GM23338 (cell line): ENCODE data around the gene IRF2.

ENCODE experiments used
- CREB1 ChIP-seq: fragments of 250-450 bp; sonication (Bioruptor Pico); IDR thresholded peaks from 2 replicates; pipeline ENCODE4 v1.5.0; 2020; ENCODE audit warnings: low read depth, mild to moderate bottlenecking, moderate library complexity
- ETS1 ChIP-seq: IDR thresholded peaks from 2 replicates; pipeline ENCODE4 v1.6.1; 2016; ENCODE audit warnings: antibody characterized with exemption
- EZH2 ChIP-seq: fragments of 200-600 bp; sonication (generic); IDR thresholded peaks from one replicate; pipeline ENCODE4 v1.8.0; 2017; ENCODE audit warnings: antibody characterized with exemption, mild to moderate bottlenecking, low read depth; ENCODE audit not compliant: unreplicated experiment
- EZH2phosphoT487 ChIP-seq: fragments of 200-600 bp; sonication (generic); IDR thresholded peaks from one replicate; pipeline ENCODE4 v1.8.1; 2018; ENCODE audit warnings: antibody characterized with exemption; ENCODE audit not compliant: unreplicated experiment
- JUNB ChIP-seq: IDR thresholded peaks from one replicate; pipeline ENCODE4 v1.6.1; 2016; ENCODE audit warnings: antibody characterized with exemption; ENCODE audit not compliant: unreplicated experiment
- NANOG ChIP-seq: IDR thresholded peaks from 2 replicates; pipeline ENCODE4 v1.6.1; 2016; ENCODE audit warnings: antibody characterized with exemption, borderline replicate concordance
- POLR2AphosphoS5 ChIP-seq: IDR thresholded peaks from 2 replicates; pipeline ENCODE4 v1.6.1; 2016; ENCODE audit warnings: antibody characterized with exemption, low read depth
- STAT1 ChIP-seq: IDR thresholded peaks from one replicate; pipeline ENCODE4 v1.6.1; 2016; ENCODE audit warnings: antibody characterized with exemption; ENCODE audit not compliant: unreplicated experiment
- ZNF114 ChIP-seq: fragments of 250-450 bp; sonication (Bioruptor Pico); IDR thresholded peaks from 2 replicates; pipeline ENCODE4 v1.5.0; 2020; ENCODE audit warnings: mild to moderate bottlenecking, moderate library complexity
- ZNF331 ChIP-seq: fragments of 250-450 bp; sonication (Bioruptor Pico); IDR thresholded peaks from 2 replicates; pipeline ENCODE4 v1.5.0; 2020; ENCODE audit warnings: low read depth, mild to moderate bottlenecking, moderate library complexity
- ZNF462 ChIP-seq: fragments of 250-450 bp; sonication (Bioruptor Pico); IDR thresholded peaks from 2 replicates; pipeline ENCODE4 v1.5.0; 2020; ENCODE audit warnings: mild to moderate bottlenecking, moderate library complexity
- TF ChIP-seq, protein P1 (sequence below), 2 experiments: fragments of 200-600 bp in 1 of 2; sonication (generic) in 1 of 2; conservative IDR thresholded peaks; 2 replicates each; pipeline versions ENCODE4 v1.5.1 to v1.6.1; 2016 to 2017; ENCODE audit warnings: antibody characterized with exemption in 2 of 2, low read depth in 2 of 2, mild to moderate bottlenecking in 2 of 2, moderate library complexity in 1 of 2
- TF ChIP-seq, protein P2 (sequence below): IDR thresholded peaks from one replicate; pipeline ENCODE4 v1.6.1; 2018; ENCODE audit warnings: antibody characterized with exemption; ENCODE audit not compliant: unreplicated experiment

DNA sequence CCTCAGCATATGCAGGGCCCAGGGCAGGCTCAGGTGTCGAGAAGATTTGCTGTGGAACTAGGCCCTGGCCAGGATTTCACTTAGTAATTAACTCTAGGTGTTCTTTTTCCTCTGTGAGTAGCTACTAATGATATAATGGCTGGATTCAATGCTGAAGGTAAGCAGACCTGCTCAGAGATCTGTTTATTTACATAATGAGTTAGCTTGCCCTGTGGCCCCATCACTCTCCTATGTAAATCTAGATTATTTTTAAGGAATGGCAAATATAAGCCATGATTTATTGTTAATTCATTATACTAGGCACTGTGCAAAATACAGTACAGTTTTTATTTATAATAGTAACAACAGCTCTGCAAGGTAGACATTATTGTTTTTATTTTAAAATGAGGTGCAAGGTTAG is 117.2 kb downstream of the IRF2 start:
- TF ChIP-seq, protein P1, sequence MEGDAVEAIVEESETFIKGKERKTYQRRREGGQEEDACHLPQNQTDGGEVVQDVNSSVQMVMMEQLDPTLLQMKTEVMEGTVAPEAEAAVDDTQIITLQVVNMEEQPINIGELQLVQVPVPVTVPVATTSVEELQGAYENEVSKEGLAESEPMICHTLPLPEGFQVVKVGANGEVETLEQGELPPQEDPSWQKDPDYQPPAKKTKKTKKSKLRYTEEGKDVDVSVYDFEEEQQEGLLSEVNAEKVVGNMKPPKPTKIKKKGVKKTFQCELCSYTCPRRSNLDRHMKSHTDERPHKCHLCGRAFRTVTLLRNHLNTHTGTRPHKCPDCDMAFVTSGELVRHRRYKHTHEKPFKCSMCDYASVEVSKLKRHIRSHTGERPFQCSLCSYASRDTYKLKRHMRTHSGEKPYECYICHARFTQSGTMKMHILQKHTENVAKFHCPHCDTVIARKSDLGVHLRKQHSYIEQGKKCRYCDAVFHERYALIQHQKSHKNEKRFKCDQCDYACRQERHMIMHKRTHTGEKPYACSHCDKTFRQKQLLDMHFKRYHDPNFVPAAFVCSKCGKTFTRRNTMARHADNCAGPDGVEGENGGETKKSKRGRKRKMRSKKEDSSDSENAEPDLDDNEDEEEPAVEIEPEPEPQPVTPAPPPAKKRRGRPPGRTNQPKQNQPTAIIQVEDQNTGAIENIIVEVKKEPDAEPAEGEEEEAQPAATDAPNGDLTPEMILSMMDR (conservative IDR thresholded peaks at IDR 0.05; ENCODE audit: low read depth in 2 of 2): no peak
- TF ChIP-seq EZH2phosphoT487: no peak
- no peak for TF ChIP-seq ETS1
- TF ChIP-seq, protein P2, sequence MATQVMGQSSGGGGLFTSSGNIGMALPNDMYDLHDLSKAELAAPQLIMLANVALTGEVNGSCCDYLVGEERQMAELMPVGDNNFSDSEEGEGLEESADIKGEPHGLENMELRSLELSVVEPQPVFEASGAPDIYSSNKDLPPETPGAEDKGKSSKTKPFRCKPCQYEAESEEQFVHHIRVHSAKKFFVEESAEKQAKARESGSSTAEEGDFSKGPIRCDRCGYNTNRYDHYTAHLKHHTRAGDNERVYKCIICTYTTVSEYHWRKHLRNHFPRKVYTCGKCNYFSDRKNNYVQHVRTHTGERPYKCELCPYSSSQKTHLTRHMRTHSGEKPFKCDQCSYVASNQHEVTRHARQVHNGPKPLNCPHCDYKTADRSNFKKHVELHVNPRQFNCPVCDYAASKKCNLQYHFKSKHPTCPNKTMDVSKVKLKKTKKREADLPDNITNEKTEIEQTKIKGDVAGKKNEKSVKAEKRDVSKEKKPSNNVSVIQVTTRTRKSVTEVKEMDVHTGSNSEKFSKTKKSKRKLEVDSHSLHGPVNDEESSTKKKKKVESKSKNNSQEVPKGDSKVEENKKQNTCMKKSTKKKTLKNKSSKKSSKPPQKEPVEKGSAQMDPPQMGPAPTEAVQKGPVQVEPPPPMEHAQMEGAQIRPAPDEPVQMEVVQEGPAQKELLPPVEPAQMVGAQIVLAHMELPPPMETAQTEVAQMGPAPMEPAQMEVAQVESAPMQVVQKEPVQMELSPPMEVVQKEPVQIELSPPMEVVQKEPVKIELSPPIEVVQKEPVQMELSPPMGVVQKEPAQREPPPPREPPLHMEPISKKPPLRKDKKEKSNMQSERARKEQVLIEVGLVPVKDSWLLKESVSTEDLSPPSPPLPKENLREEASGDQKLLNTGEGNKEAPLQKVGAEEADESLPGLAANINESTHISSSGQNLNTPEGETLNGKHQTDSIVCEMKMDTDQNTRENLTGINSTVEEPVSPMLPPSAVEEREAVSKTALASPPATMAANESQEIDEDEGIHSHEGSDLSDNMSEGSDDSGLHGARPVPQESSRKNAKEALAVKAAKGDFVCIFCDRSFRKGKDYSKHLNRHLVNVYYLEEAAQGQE: no peak
- no peak for TF ChIP-seq EZH2
- TF ChIP-seq JUNB: no peak
- no peak for TF ChIP-seq NANOG
- TF ChIP-seq CREB1 (CRISPR knock-in tag): no peak
- no peak for TF ChIP-seq ZNF331 (CRISPR knock-in tag)
- TF ChIP-seq POLR2AphosphoS5: no peak
- no peak for TF ChIP-seq ZNF114
- no peak for TF ChIP-seq STAT1
- TF ChIP-seq ZNF462 (CRISPR knock-in tag): no peak
